GM19455 (cell line): ENCODE measurements around the gene ICAM4.
"Not testable (repeated sequence)": the region's sequence is repeated elsewhere in the genome, so short reads cannot be mapped to it uniquely, and the experiment has no call there.

ENCODE experiments used
- ATAC-seq: cut with Tn5 transposase; IDR thresholded peaks from one replicate; pipeline ENCODE4 v1.9.1; 2021; ENCODE audit not compliant: unreplicated experiment

The ICAM4 gene

DNA sequence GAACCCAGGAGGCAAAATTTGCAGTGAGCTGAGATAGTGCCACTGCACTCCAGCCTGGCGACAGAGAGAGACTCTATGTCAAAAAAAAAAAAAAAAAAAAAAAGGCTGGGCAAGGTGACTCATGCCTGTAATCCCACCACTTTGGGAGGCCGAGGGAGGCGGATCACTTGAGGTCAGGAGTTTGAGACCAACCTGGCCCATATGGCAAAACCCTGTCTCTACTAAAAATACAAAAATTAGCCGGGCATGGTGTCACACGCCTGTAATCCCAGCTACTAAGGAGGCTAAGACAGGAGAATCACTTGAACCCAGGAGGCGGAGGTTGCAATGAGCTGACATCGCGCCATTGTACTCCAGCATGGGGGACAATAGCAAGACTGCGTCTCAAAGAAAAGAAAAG, 50.0 kb downstream of the ICAM4 start:
- ATAC-seq = not testable (repeated sequence)
